Immature natural killer cell (primary cell): Measurements from ENCODE around the gene PDE4D. TPM values are rescaled to one million over a fixed set of nuclear protein-coding genes. Genes with fewer than 3 reads are reported as not detected.

ENCODE experiments used
- DNase-seq, 3 donors: peaks; one replicate each; pipeline ENCODE4 v3.0.0; 2022; ENCODE audit warnings: mixed read lengths in 1 of 3
- H3K27ac Mint-ChIP-seq, 6 donors: one replicate each; pipeline ENCODE4 v1.8.0; 2020; ENCODE audit warnings: mixed read lengths in 6 of 6, mild to moderate bottlenecking in 5 of 6, inconsistent platforms in 4 of 6, moderate library complexity in 3 of 6
- H3K27me3 Mint-ChIP-seq, 3 donors: one replicate each; pipeline ENCODE4 v1.8.0; 2020 to 2021; ENCODE audit warnings: low read depth in 3 of 3, mild to moderate bottlenecking in 3 of 3, mixed read lengths in 3 of 3, moderate library complexity in 3 of 3, inconsistent platforms in 1 of 3
- H3K36me3 Mint-ChIP-seq, 3 donors: one replicate each; pipeline ENCODE4 v1.8.0; 2020; ENCODE audit warnings: mixed read lengths in 3 of 3, inconsistent platforms in 2 of 3, mild to moderate bottlenecking in 2 of 3
- H3K4me1 Mint-ChIP-seq, 2 donors: one replicate each; pipeline ENCODE4 v1.8.0; 2020; ENCODE audit warnings: inconsistent platforms in 2 of 2, mild to moderate bottlenecking in 2 of 2, mixed read lengths in 2 of 2, moderate library complexity in 1 of 2
- H3K4me3 Mint-ChIP-seq, 5 donors: one replicate each; pipeline ENCODE4 v1.8.0; 2020; ENCODE audit warnings: mild to moderate bottlenecking in 5 of 5, mixed read lengths in 5 of 5, inconsistent platforms in 3 of 5, moderate library complexity in 3 of 5
- H3K9me3 Mint-ChIP-seq, 6 donors: one replicate each; pipeline ENCODE4 v1.8.0; 2020; ENCODE audit warnings: mild to moderate bottlenecking in 6 of 6, mixed read lengths in 6 of 6, inconsistent platforms in 4 of 6, moderate library complexity in 3 of 6
- polyA plus RNA-seq, 3 donors: library from polyadenylated mRNA; unstranded; fragments of 300-500 nt; fragmentation: Illumina TruSeq; gene quantifications; one replicate each; pipeline ENCODE4 v1.2.3, GENCODE V29; 2021

The PDE4D gene
- polyA plus RNA-seq, 3 donors from 2014 or later, result 10.7 to 15.4 (median 12.6) TPM

DNA sequence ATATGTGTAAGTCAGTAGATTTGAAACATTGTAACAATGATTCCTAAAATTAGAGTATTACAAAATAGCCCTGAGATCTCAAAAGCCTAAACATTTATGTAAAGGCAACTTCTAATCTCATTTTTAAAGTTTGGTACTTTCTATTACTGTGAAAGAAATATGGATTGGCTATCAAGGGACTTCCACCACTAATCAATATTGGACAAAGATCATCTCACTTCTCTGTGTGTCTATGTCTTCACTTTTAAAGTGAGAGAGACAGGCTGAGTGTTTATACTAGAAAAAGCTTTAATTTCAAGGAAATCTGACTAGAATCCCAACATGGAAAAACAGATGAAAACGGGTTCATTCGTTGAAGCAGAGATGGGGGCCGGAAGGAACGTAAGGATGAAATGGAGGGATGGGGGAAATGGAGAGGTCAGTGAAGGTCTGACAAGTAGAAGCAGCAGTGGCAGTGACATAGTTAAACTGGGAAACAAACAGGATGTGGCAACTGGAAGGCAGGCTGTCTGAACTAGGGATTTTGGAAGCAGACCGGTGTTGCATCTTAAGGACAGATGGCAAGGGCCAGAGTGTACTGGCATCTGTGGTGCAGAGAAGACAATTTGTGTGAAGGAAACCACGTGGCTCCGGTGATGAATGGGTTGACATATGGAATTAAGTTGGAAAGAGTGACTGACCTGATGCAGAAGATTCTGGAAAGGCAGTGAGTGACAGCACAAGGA is 60.8 kb downstream of the PDE4D start:
- H3K4me3 Mint-ChIP-seq, result no peak overlapping the region

GRCh38 chr5:59831326-59832010 is 62.1 kb downstream of the PDE4D start:
- Mint-ChIP-seq H3K27me3 (peaks cover 0 to 7% (median 3%) of the 10 kb centered on the region in 3 donors), H3K27ac (no peak overlapping the region), H3K36me3 (no peaks in the 10 kb centered on the region), H3K4me1 (no peaks in the 10 kb centered on the region), H3K4me3 (no peak overlapping the region), H3K9me3 (peaks cover 0 to 2% (median 0%) of the 10 kb centered on the region in 6 donors)
- no peak for DNase-seq

More for the DNA sequence above, 60.8 kb downstream of the PDE4D start:
- Mint-ChIP-seq H3K36me3 (no peaks in the 10 kb centered on the region), H3K9me3 (peaks cover 0 to 2% (median 0%) of the 10 kb centered on the region in 6 donors), H3K4me1 (no peaks in the 10 kb centered on the region), H3K27ac (no peak overlapping the region), H3K27me3 (peaks cover 0 to 7% (median 4%) of the 10 kb centered on the region in 3 donors)
- DNase-seq, result no peak

GRCh38 chr5:59830536-59831200 is 62.9 kb downstream of the PDE4D start:
- Mint-ChIP-seq H3K9me3 (peaks cover 0 to 2% (median 0%) of the 10 kb centered on the region in 6 donors), H3K4me3 (no peak overlapping the region)

GRCh38 chr5:59829922-59830321 is 63.6 kb downstream of the PDE4D start:
- no peak overlapping the region for H3K27ac Mint-ChIP-seq
- peaks cover 0 to 7% (median 3%) of the 10 kb centered on the region in 3 donors for H3K27me3 Mint-ChIP-seq
- H3K9me3 Mint-ChIP-seq, result peaks cover 0 to 2% (median 0%) of the 10 kb centered on the region in 6 donors
- H3K36me3 Mint-ChIP-seq, result no peaks in the 10 kb centered on the region
- H3K4me3 Mint-ChIP-seq, result no peak overlapping the region
- DNase-seq, result no peak
- no peaks in the 10 kb centered on the region for H3K4me1 Mint-ChIP-seq

More at GRCh38 chr5:59830536-59831200, 62.9 kb downstream of the PDE4D start:
- H3K27ac Mint-ChIP-seq, result no peak overlapping the region
- no peaks in the 10 kb centered on the region for H3K4me1 Mint-ChIP-seq
- DNase-seq, result no peak
- H3K36me3 Mint-ChIP-seq, result no peaks in the 10 kb centered on the region
- H3K27me3 Mint-ChIP-seq, result peaks cover 0 to 7% (median 3%) of the 10 kb centered on the region in 3 donors

DNA sequence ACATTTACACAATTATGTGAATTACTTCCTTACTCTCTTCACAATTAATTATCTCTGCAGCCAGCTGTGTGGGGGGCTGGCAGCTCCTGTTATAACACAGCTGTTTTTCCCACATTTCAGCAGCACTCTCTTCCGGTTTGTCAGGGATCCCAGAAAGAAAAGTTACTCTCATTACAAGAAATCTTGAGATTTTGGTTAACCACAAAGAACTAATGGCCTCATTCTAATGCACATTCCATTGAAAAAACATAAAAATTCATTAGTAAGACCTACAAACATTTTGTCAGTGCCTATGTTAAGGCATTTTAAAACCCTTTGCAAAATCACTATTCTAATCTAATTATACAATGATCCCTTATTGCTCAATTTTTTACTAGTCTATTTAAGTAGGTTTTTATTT is 64.1 kb downstream of the PDE4D start:
- H3K36me3 Mint-ChIP-seq, result no peaks in the 10 kb centered on the region
- no peak overlapping the region for H3K27ac Mint-ChIP-seq
- H3K27me3 Mint-ChIP-seq, result peaks cover 0 to 7% (median 3%) of the 10 kb centered on the region in 3 donors
- DNase-seq, result no peak
- H3K9me3 Mint-ChIP-seq, result peaks cover 0 to 2% (median 0%) of the 10 kb centered on the region in 6 donors
- H3K4me1 Mint-ChIP-seq, result no peaks in the 10 kb centered on the region
- no peak overlapping the region for H3K4me3 Mint-ChIP-seq

- peaks cover 0 to 2% (median 0%) of the 10 kb centered on the region in 6 donors for H3K9me3 Mint-ChIP-seq
- no peaks in the 10 kb centered on the region for H3K36me3 Mint-ChIP-seq
- H3K27ac Mint-ChIP-seq, result no peak overlapping the region
Measured at GRCh38 chr5:59828623-59829022, 64.9 kb downstream of the PDE4D start.

DNA sequence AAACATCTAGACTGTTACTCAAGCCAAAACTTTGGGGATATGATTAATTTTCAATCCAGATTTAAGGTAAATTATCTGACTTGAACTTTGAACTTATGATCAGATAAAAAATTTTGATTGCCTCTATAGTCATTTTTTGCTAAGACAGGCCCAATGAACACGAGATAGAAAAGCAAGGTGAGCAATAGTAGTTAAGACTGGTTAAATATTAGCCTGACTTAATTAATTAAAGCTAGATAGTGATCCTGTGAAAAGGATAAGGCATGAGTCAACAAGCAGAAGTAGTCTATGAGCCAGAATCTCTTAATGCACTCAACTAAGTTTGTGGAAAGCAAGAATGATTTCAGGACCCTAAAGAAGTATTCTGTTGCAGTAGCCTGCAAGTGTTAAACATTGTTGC is 66.5 kb downstream of the PDE4D start:
- H3K27me3 Mint-ChIP-seq, result peaks cover 0 to 4% (median 3%) of the 10 kb centered on the region in 3 donors
- peaks cover 0 to 2% (median 0%) of the 10 kb centered on the region in 6 donors for H3K9me3 Mint-ChIP-seq
- no peak overlapping the region for H3K27ac Mint-ChIP-seq
- H3K4me1 Mint-ChIP-seq, result no peaks in the 10 kb centered on the region
- DNase-seq, result no peak
- H3K4me3 Mint-ChIP-seq, result no peak overlapping the region
- no peaks in the 10 kb centered on the region for H3K36me3 Mint-ChIP-seq

More at GRCh38 chr5:59828623-59829022, 64.9 kb downstream of the PDE4D start:
- Mint-ChIP-seq H3K27me3 (peaks cover 0 to 7% (median 3%) of the 10 kb centered on the region in 3 donors), H3K4me3 (no peak overlapping the region), H3K4me1 (no peaks in the 10 kb centered on the region)
- no peak for DNase-seq

DNA sequence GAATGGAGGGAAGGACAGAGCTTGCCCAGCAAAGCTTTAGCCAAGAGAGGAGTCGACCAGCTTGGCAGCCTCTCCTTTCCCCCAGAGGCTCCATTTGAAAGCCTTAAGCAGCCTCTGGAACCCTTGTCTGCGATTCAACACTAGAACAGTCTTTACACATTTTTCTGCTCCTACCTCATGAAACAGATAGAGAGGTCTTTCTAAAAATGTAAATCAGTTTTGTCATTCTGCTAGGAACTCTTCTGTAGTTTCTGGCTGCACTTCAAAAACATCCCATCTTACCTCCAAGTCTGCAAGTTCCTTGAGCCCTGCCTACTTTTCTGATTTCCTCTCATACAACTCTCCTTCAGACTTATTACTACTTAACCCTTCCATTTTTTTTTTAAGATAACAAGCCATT is 70.1 kb downstream of the PDE4D start:
- no peaks in the 10 kb centered on the region for H3K36me3 Mint-ChIP-seq
- DNase-seq, result no peak
- H3K4me1 Mint-ChIP-seq, result no peaks in the 10 kb centered on the region
- no peaks in the 10 kb centered on the region for H3K9me3 Mint-ChIP-seq
- no peak overlapping the region for H3K4me3 Mint-ChIP-seq
- H3K27me3 Mint-ChIP-seq, result peaks cover 0 to 3% (median 1%) of the 10 kb centered on the region in 3 donors
- H3K27ac Mint-ChIP-seq, result no peak overlapping the region

GRCh38 chr5:59819806-59820205 is 73.7 kb downstream of the PDE4D start:
- H3K36me3 Mint-ChIP-seq, result no peaks in the 10 kb centered on the region
- peaks cover 0 to 3% (median 2%) of the 10 kb centered on the region in 3 donors for H3K27me3 Mint-ChIP-seq
- H3K4me1 Mint-ChIP-seq, result no peaks in the 10 kb centered on the region
- no peak overlapping the region for H3K4me3 Mint-ChIP-seq
- no peak overlapping the region for H3K27ac Mint-ChIP-seq
- H3K9me3 Mint-ChIP-seq, result no peaks in the 10 kb centered on the region
- no peak for DNase-seq

DNA sequence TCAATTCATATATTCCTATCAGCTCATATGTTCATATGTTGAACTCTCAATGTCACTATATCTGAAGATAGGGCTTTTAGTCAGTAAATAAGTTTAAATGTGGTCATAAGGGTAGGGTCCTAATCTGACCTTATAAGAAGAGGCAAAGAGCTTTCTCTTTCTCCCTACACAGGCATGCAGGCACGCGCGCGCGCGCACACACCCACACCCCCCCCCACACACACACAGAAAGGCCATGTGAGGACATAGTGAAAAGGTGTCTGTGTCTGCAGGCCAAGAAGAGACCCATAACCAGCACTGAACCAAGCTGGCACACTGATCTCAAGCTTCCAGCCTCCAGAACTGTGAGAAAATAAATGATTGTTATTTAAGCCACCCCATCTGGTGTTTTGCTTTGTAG is 76.0 kb downstream of the PDE4D start:
- no peaks in the 10 kb centered on the region for H3K36me3 Mint-ChIP-seq
- DNase-seq, result no peak

DNA sequence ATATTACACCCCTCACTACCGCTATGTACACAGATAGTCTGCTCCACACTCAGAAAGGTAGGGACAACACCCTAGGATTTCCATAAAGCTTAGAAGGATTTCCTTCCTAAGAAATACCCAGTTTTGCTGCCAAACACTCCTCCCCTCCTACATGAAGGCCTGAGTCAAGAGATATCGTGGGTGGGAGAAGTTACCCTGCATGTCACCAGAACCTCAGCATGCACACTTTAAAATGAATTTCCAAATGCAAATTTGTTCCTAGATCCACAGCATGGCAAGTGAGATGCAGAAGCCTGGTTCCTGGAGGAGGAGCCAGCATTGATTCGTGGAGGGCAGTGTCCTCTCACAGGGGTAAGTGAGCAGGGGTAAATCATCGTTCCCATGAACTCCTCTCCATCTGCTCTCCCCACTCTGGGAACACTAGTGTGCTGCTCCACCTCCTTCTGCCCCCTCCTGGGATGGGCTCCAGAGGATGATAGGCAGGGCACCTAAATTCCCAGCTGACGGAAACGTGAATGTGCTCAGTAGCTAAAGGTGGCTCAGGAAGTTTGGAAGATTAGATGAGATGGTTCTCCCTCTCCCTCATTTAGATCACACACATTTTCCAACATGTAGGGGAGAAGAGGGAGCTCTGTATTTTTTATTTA is 76.7 kb downstream of the PDE4D start:
- Mint-ChIP-seq H3K9me3 (no peaks in the 10 kb centered on the region), H3K27me3 (peaks cover 2 to 3% (median 3%) of the 10 kb centered on the region in 3 donors), H3K27ac (no peak overlapping the region), H3K4me3 (no peak overlapping the region), H3K36me3 (no peaks in the 10 kb centered on the region), H3K4me1 (no peaks in the 10 kb centered on the region)
- DNase-seq, result no peak

More for the DNA sequence above, 76.0 kb downstream of the PDE4D start:
- H3K4me1 Mint-ChIP-seq, result no peaks in the 10 kb centered on the region
- H3K9me3 Mint-ChIP-seq, result no peaks in the 10 kb centered on the region
- H3K27ac Mint-ChIP-seq, result no peak overlapping the region
- H3K27me3 Mint-ChIP-seq, result peaks cover 2 to 3% (median 3%) of the 10 kb centered on the region in 3 donors
- H3K4me3 Mint-ChIP-seq, result no peak overlapping the region

DNA sequence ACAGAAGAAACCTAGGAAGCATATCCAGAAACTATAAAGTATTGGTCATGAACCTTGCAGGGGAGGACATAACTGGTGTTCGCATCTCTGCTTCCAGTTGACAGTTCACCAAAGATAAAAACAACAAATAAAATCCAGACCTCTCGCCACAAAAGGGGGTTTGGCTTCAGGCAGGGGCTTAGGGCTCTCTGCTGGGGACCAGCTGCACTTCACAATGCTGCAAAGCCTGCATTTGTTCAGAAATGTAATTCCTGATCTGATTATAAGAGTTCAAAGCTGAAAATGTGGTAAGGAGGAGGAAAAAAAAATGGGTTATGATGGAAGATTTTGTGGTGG is 79.0 kb downstream of the PDE4D start:
- no peaks in the 10 kb centered on the region for H3K9me3 Mint-ChIP-seq
- H3K27ac Mint-ChIP-seq, result no peak overlapping the region
- H3K4me1 Mint-ChIP-seq, result peaks cover 0 to 4% of the 10 kb centered on the region in 2 donors
- H3K4me3 Mint-ChIP-seq, result no peak overlapping the region
- no peak for DNase-seq
- peaks cover 0 to 10% (median 2%) of the 10 kb centered on the region in 3 donors for H3K27me3 Mint-ChIP-seq
- no peaks in the 10 kb centered on the region for H3K36me3 Mint-ChIP-seq

DNA sequence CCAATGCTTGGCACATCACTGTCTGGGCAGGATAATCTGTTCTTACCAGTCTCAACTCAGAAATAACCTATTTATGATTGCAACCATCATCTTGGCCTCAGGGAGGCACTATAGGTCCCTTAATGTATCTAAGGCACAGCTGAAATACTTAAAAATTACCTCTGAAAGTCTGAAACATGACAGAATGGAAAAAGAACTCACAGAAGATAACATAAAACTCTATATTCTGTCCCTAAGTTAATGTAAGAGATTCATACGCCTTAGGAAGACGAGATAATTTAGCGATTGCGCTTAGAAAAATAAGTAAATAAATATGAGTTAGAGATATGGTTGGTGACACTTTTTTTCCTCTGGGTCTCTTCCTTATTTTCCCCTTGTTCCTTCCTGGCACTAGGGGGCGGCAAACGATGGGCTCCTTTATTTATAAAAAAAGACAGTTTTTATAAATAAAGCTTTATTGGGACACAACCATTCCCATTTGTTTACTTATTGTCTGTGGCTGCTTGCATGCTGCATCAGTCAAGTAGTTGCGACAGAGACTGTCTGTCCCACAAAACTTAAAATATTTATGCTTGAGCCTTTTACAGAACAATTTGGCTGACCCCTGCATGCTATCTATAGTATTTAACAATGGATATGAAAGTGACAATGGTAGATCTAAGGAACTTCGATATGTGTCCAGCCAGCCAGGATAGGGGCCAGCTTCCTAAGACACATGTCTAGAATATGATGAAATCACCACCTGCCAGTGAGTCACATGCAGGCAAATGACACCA is 79.6 kb downstream of the PDE4D start:
- H3K4me3 Mint-ChIP-seq, result no peak overlapping the region
- no peaks in the 10 kb centered on the region for H3K9me3 Mint-ChIP-seq
- DNase-seq, result no peak
- H3K27me3 Mint-ChIP-seq, result peaks cover 0 to 10% (median 2%) of the 10 kb centered on the region in 3 donors
- no peak overlapping the region for H3K27ac Mint-ChIP-seq
- H3K4me1 Mint-ChIP-seq, result peaks cover 0 to 4% of the 10 kb centered on the region in 2 donors
- H3K36me3 Mint-ChIP-seq, result no peaks in the 10 kb centered on the region
